Keratinocyte (primary cell): ENCODE data around the gene LOC128125822.

Experiments used
- DNase-seq: peaks from one replicate; pipeline ENCODE4 v3.0.0-alpha.2; 2011; ENCODE audit warnings: low read depth, missing footprints, low spot score
- FAIRE-seq: peaks from 2 replicates; lab custom pipeline; 2011; peaks lifted over from hg19 to GRCh38; lab: Jason Lieb, UNC
- H2AFZ ChIP-seq: 2 replicates; pipeline ENCODE4 v1.6.0; 2012; ENCODE audit warnings: low read length, control low read depth, inconsistent platforms; ENCODE audit not compliant: control insufficient read depth
- H3K27ac ChIP-seq: 2 replicates; pipeline ENCODE4 v1.5.1; 2011; ENCODE audit warnings: low read length; ENCODE audit not compliant: control insufficient read depth, insufficient read depth
- H3K27me3 ChIP-seq: 3 replicates; pipeline ENCODE4 v1.6.0; 2011; ENCODE audit warnings: low read length; ENCODE audit not compliant: control insufficient read depth, insufficient read depth; ENCODE audit errors: extremely low read depth
- H3K36me3 ChIP-seq, 2 experiments: 2 replicates in 1 of 2; 3 replicates in 1 of 2; pipeline ENCODE4 v1.5.1; 2011; ENCODE audit warnings: low read length in 2 of 2, mild to moderate bottlenecking in 1 of 2; ENCODE audit not compliant: control insufficient read depth in 2 of 2, insufficient read depth in 2 of 2; ENCODE audit errors: extremely low read depth in 1 of 2
- H3K4me1 ChIP-seq: 3 replicates; pipeline ENCODE4 v1.5.1; 2011; ENCODE audit warnings: low read length; ENCODE audit not compliant: control insufficient read depth, insufficient read depth; ENCODE audit errors: extremely low read depth
- H3K4me2 ChIP-seq: 3 replicates; pipeline ENCODE4 v1.6.0; 2011; ENCODE audit warnings: low read depth, low read length; ENCODE audit not compliant: control insufficient read depth, insufficient read depth; ENCODE audit errors: extremely low read depth
- H3K4me3 ChIP-seq, 3 experiments: fragments of 200-600 bp in 1 of 3; sonication (generic) in 1 of 3; 2 replicates in 2 of 3; 3 replicates in 1 of 3; pipeline ENCODE4 v1.5.1; 2011 to 2016; ENCODE audit warnings: low read length in 3 of 3, mild to moderate bottlenecking in 3 of 3, control low read depth in 2 of 3, inconsistent platforms in 1 of 3, low read depth in 1 of 3, mixed read lengths in 1 of 3, mixed run types in 1 of 3, moderate library complexity in 1 of 3; ENCODE audit not compliant: control insufficient read depth in 2 of 3, insufficient read depth in 2 of 3; ENCODE audit errors: extremely low read depth in 1 of 3
- H3K79me2 ChIP-seq: 2 replicates; pipeline ENCODE4 v1.6.0; 2012; ENCODE audit warnings: low read length; ENCODE audit not compliant: control insufficient read depth, insufficient read depth
- H3K9ac ChIP-seq: 3 replicates; pipeline ENCODE4 v1.6.0; 2011; ENCODE audit warnings: low read length; ENCODE audit not compliant: control insufficient read depth, insufficient read depth; ENCODE audit errors: extremely low read depth
- H3K9me1 ChIP-seq: 3 replicates; pipeline ENCODE4 v1.6.0; 2011; ENCODE audit warnings: low read length; ENCODE audit not compliant: control insufficient read depth, insufficient read depth; ENCODE audit errors: extremely low read depth
- H3K9me3 ChIP-seq: 2 replicates; pipeline ENCODE4 v1.5.1; 2012; ENCODE audit warnings: low read depth, low read length; ENCODE audit not compliant: control insufficient read depth
- H4K20me1 ChIP-seq: 3 replicates; pipeline ENCODE4 v1.6.0; 2011; ENCODE audit warnings: low read length; ENCODE audit not compliant: control insufficient read depth, insufficient read depth; ENCODE audit errors: extremely low read depth
- CTCF ChIP-seq, 3 experiments: IDR thresholded peaks in 1 of 3; conservative IDR thresholded peaks in 1 of 3; optimal IDR thresholded peaks in 1 of 3; 2 replicates in 2 of 3; 3 replicates in 1 of 3; pipeline versions ENCODE3 to v1.5.1; 2011; ENCODE audit warnings: low read length in 3 of 3, mild to moderate bottlenecking in 3 of 3, moderate library complexity in 2 of 3, control low read depth in 1 of 3, inconsistent platforms in 1 of 3; ENCODE audit not compliant: insufficient read depth in 2 of 3; ENCODE audit errors: extremely low read depth in 1 of 3
- EZH2 ChIP-seq: IDR thresholded peaks from one replicate; pipeline ENCODE4 v1.6.1; 2012; ENCODE audit warnings: inconsistent platforms, mild to moderate bottlenecking, low read length, moderate library complexity
- dilution Hi-C: fragments of 300-500 bp; cut with MboI; formaldehyde crosslinking; loops from one replicate; pipeline ENCODE4 v1.7.0; 2020; ENCODE audit warnings: low sequenced_read_pairs; ENCODE audit not compliant: extremely low pct_ligation_motif_present

Gene LOC128125822

GRCh38 chr6:63533952-63534351 is 38.3 kb upstream of the LOC128125822 start:
- Histone ChIP-seq H3K27me3 (no peaks in the 10 kb centered on the region), H3K27ac (no peak overlapping the region), H3K4me2 (no peak overlapping the region), H3K9ac (no peak overlapping the region), H4K20me1 (no peaks in the 10 kb centered on the region), H3K36me3 (no peaks in the 10 kb centered on the region), H3K79me2 (no peaks in the 10 kb centered on the region), H3K9me1 (no peaks in the 10 kb centered on the region), H3K9me3 (no peaks in the 10 kb centered on the region), H3K4me1 (peaks cover 31% of the 10 kb centered on the region), H3K4me3 (no peak overlapping the region), H2AFZ (no peak overlapping the region)
- DNase-seq: no peak
- dilution Hi-C loops: no loop called here
- no peak for FAIRE-seq
- TF ChIP-seq EZH2 (no peak), CTCF (optimal IDR thresholded peaks at IDR 0.05 in 1 of 3, IDR thresholded peaks at IDR 0.05 in 1 of 3, conservative IDR thresholded peaks at IDR 0.05 in 1 of 3; ENCODE audit: extremely low read depth in 1 of 3, insufficient read depth in 2 of 3, low read length in 3 of 3) (no peak)

GRCh38 chr6:63537201-63537958 is 34.9 kb upstream of the LOC128125822 start:
- peak; percentile 83 for DNase-seq
- Histone ChIP-seq H3K9me1 (no peaks in the 10 kb centered on the region), H4K20me1 (no peaks in the 10 kb centered on the region), H2AFZ (peak overlapping the region; percentile 32), H3K4me1 (peaks cover 18% of the 10 kb centered on the region), H3K27me3 (no peaks in the 10 kb centered on the region), H3K27ac (peak overlapping the region; percentile 84), H3K9ac (peak overlapping the region; percentile 42), H3K4me2 (peak overlapping the region; percentile 75), H3K9me3 (no peaks in the 10 kb centered on the region), H3K79me2 (no peaks in the 10 kb centered on the region), H3K36me3 (no peaks in the 10 kb centered on the region), H3K4me3 (peak overlapping the region in 2 of 3 experiments; percentile 16 to 30)
- TF ChIP-seq CTCF (optimal IDR thresholded peaks at IDR 0.05 in 1 of 3, IDR thresholded peaks at IDR 0.05 in 1 of 3, conservative IDR thresholded peaks at IDR 0.05 in 1 of 3; ENCODE audit: extremely low read depth in 1 of 3, insufficient read depth in 2 of 3, low read length in 3 of 3) (no peak), EZH2 (no peak)
- dilution Hi-C loops: no loop called here
- FAIRE-seq: peak; percentile 92
